ENCODE results near the gene MTG1.

GRCh38 chr10:133452453-133452852, 58.5 kb downstream of the MTG1 start:
- TF ChIP-seq CTCF (conservative IDR thresholded peaks at IDR 0.05; ENCODE audit: low read depth, low read length) (no peak), EZH2 (IDR thresholded peaks at IDR 0.05; ENCODE audit: borderline replicate concordance, low read depth, low read length, poor library complexity, severe bottlenecking) (no peak)
